ENCODE measurements around the gene DGKD. TPM values are rescaled to one million over a fixed set of nuclear protein-coding genes. Genes with fewer than 3 reads are reported as not detected.

DGKD gene
- total RNA-seq, 1 experiment from 2014 or later = 52.0 TPM

DNA sequence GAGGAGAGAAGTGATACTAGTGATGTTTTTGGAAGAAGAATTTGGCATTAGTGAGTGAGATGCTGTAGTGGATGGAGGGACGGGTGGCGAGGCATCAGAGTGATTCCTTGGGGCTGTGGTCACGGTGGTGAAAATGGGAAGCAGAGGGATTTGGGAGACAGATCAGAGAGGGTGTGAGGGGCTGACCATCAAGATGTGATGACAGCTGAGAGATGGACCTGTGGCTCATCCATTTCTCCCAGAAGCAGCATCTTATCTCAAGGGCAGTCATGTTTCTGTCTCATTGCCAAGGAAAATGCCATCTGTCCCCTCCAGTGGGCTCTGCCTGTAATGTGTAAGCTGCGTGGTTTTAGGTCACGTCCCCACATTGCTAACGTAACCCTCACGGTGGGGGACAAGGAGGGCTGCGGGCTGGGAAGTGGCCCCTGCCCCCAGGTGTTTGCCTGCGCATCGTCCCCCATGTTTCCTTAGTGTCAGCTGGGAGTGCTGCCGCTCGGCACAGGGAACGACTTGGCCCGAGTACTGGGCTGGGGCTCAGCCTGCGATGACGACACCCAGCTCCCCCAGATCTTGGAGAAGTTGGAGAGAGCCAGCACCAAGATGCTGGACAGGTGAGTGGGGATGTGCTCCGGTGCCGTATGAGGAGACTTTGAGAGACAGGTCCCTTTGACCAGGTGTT is 91.0 kb downstream of the DGKD start:
- Histone ChIP-seq H3K4me2 (ENCODE audit: low read length) (no peak overlapping the region), H3K4me3 (replicated peaks in 1 of 2; ENCODE audit: low read depth in 1 of 2, low read length in 2 of 2) (no peak overlapping the region), H3K27ac (ENCODE audit: low read depth, low read length) (no peak overlapping the region), H3K4me1 (ENCODE audit: control insufficient read depth in 1 of 2, insufficient read depth in 2 of 2, low read length in 2 of 2) (no peaks in the 10 kb centered on the region), H3K9me2 (ENCODE audit: insufficient read depth) (no peaks in the 10 kb centered on the region), H3K79me2 (ENCODE audit: insufficient read depth, low read length) (peaks cover 16% of the 10 kb centered on the region; the same call in 1 of the 2 replicates), H3K36me3 (ENCODE audit: control insufficient read depth in 1 of 2, insufficient read depth in 2 of 2, low read length in 2 of 2) (peaks cover 9 to 36% of the 10 kb centered on the region in 2 experiments), H4K20me1 (ENCODE audit: insufficient read depth) (0 out of 2 replicates have a peak, but pooled peaks cover 6% of the 10 kb centered on the region), H3K9ac (ENCODE audit: low read length) (no peak overlapping the region), H3K27me3 (ENCODE audit: insufficient read depth, low read length) (no peaks in the 10 kb centered on the region), H2AFZ (ENCODE audit: low read depth, low read length, poor library complexity, severe bottlenecking) (no peak overlapping the region), H3K9me3 (ENCODE audit: control insufficient read depth in 1 of 2, insufficient read depth in 1 of 2, low read depth in 1 of 2, low read length in 2 of 2) (no peaks in the 10 kb centered on the region)
- CTCF ChIA-PET = interaction anchor here (4.0 kb wide), 1 partner anchor 41 kb away, joined by 73 read pairs; no protein-coding TSS in a partner anchor
- no peak for TF ChIP-seq YY1 (IDR thresholded peaks at IDR 0.05; ENCODE audit: extremely low read depth, insufficient replicate concordance, low read depth, low read length)
- TF ChIP-seq SP1 (IDR thresholded peaks at IDR 0.05; ENCODE audit: low read depth) = no peak
- TF ChIP-seq, protein P1, sequence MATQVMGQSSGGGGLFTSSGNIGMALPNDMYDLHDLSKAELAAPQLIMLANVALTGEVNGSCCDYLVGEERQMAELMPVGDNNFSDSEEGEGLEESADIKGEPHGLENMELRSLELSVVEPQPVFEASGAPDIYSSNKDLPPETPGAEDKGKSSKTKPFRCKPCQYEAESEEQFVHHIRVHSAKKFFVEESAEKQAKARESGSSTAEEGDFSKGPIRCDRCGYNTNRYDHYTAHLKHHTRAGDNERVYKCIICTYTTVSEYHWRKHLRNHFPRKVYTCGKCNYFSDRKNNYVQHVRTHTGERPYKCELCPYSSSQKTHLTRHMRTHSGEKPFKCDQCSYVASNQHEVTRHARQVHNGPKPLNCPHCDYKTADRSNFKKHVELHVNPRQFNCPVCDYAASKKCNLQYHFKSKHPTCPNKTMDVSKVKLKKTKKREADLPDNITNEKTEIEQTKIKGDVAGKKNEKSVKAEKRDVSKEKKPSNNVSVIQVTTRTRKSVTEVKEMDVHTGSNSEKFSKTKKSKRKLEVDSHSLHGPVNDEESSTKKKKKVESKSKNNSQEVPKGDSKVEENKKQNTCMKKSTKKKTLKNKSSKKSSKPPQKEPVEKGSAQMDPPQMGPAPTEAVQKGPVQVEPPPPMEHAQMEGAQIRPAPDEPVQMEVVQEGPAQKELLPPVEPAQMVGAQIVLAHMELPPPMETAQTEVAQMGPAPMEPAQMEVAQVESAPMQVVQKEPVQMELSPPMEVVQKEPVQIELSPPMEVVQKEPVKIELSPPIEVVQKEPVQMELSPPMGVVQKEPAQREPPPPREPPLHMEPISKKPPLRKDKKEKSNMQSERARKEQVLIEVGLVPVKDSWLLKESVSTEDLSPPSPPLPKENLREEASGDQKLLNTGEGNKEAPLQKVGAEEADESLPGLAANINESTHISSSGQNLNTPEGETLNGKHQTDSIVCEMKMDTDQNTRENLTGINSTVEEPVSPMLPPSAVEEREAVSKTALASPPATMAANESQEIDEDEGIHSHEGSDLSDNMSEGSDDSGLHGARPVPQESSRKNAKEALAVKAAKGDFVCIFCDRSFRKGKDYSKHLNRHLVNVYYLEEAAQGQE (IDR thresholded peaks at IDR 0.05; ENCODE audit: low read depth) = no peak
- no peak for TF ChIP-seq EZH2 (IDR thresholded peaks at IDR 0.05)
- TF ChIP-seq RAD21 (IDR thresholded peaks at IDR 0.05; ENCODE audit: low read depth) = no peak
- TF ChIP-seq ZFX (IDR thresholded peaks at IDR 0.05) = no peak
- no peak for TF ChIP-seq SRF (IDR thresholded peaks at IDR 0.05; ENCODE audit: low read depth)
- TF ChIP-seq TCF7L2 (IDR thresholded peaks at IDR 0.05; ENCODE audit: borderline replicate concordance, extremely low read depth, insufficient read depth, insufficient read length) = no peak
- TF ChIP-seq ELF1 (IDR thresholded peaks at IDR 0.05; ENCODE audit: borderline replicate concordance, low read depth) = no peak
- no peak for TF ChIP-seq POLR2A (IDR thresholded peaks at IDR 0.05; ENCODE audit: borderline replicate concordance, extremely low read depth, insufficient read depth, insufficient read length)
- no peak for TF ChIP-seq EGR1 (IDR thresholded peaks at IDR 0.05; ENCODE audit: low read depth)
- TF ChIP-seq CBX3 (IDR thresholded peaks at IDR 0.05; ENCODE audit: low read depth) = no peak
- TF ChIP-seq EZH2phosphoT487 (IDR thresholded peaks at IDR 0.05; ENCODE audit: borderline replicate concordance) = no peak
- no peak for TF ChIP-seq JUND (IDR thresholded peaks at IDR 0.05)
- no peak for TF ChIP-seq CTCF (IDR thresholded peaks at IDR 0.05 in 2 of 3, conservative IDR thresholded peaks at IDR 0.05 in 1 of 3; ENCODE audit: borderline replicate concordance in 1 of 3, insufficient read depth in 1 of 3, low read depth in 2 of 3, low read length in 2 of 3)
- no TSS peak for BruUV-seq (replicated peaks)
- RAD21 ChIA-PET (ENCODE audit: low non-redundant PET in 1 of 2, low total read pairs in 2 of 2, uncharacterized antibody in 2 of 2, unreplicated experiment in 2 of 2) = no interaction called here
- intact Hi-C loops (cut with micrococcal nuclease) = loop anchor here (10.0 kb wide), 2 partner anchors 160 to 840 kb away; no protein-coding TSS in a partner anchor
- DNase-seq (ENCODE audit: low read depth, low spot score) (no peak), ATAC-seq (no peak)
- POLR2A ChIA-PET = no interaction called here
